Parathyroid adenoma (tissue), 2 donors: Measurements from ENCODE around the gene SMARCA4.

ENCODE experiments used
- H2AFZ ChIP-seq: fragments of 300-600 bp; sonication (generic); one replicate; pipeline ENCODE4 v1.7.0; 2017; ENCODE audit warnings: antibody characterized with exemption, mild to moderate bottlenecking
- H3K27ac ChIP-seq: fragments of 300-600 bp; sonication (generic); one replicate; pipeline ENCODE4 v1.7.0; 2017
- H3K27me3 ChIP-seq: fragments of 300-600 bp; sonication (generic); one replicate; pipeline ENCODE4 v1.7.0; 2017; ENCODE audit warnings: low read length; ENCODE audit not compliant: control insufficient read depth, insufficient read depth
- H3K36me3 ChIP-seq: fragments of 300-600 bp; sonication (generic); one replicate; pipeline ENCODE4 v1.7.0; 2017; ENCODE audit warnings: low read length; ENCODE audit not compliant: control insufficient read depth, insufficient read depth
- H3K4me1 ChIP-seq: fragments of 300-600 bp; sonication (generic); one replicate; pipeline ENCODE4 v1.7.0; 2017; ENCODE audit warnings: control low read depth
- H3K4me2 ChIP-seq: fragments of 300-600 bp; sonication (generic); one replicate; pipeline ENCODE4 v1.7.0; 2017; ENCODE audit warnings: low read length
- H3K4me3 ChIP-seq: fragments of 300-600 bp; sonication (generic); one replicate; pipeline ENCODE4 v1.7.0; 2017; ENCODE audit warnings: low read depth, low read length
- H3K79me2 ChIP-seq: fragments of 300-600 bp; sonication (generic); one replicate; pipeline ENCODE4 v1.7.0; 2017; ENCODE audit warnings: control low read depth
- H3K9ac ChIP-seq: fragments of 300-600 bp; sonication (generic); one replicate; pipeline ENCODE4 v1.7.0; 2017; ENCODE audit warnings: mild to moderate bottlenecking
- H3K9me3 ChIP-seq: fragments of 300-600 bp; sonication (generic); one replicate; pipeline ENCODE4 v1.7.0; 2017; ENCODE audit warnings: low read length; ENCODE audit not compliant: control insufficient read depth
- TF ChIP-seq, protein P1 (sequence below): fragments of 300-600 bp; sonication (generic); IDR thresholded peaks from one replicate; pipeline ENCODE4 v1.7.0; 2017; ENCODE audit warnings: antibody characterized with exemption, mild to moderate bottlenecking
- donor health status: primary hyperparathyroidism.

SMARCA4 gene

DNA sequence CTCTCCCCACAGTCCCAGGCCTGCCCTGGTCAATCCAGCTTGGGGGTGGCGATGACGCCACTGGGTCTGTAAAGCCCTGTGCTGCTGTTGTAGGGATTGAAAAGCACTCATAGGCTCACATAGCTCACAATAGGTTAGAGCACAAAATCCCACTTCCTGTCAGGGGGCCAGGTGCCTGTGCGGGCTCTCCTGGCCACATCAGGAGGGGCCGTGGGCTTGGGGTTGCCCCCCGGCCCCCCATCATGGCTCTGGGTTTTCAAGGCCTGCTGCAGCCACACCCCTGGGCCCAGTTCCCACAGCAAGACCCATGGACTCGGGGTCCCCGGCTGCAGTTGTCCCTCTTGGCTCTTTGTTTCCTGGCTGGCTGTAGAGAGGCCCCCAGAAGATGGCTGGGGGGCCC is 62.9 kb downstream of the SMARCA4 start:
- no peak overlapping the region for H3K4me3 ChIP-seq
- H3K4me2 ChIP-seq, result no peak overlapping the region
- TF ChIP-seq, protein P1, sequence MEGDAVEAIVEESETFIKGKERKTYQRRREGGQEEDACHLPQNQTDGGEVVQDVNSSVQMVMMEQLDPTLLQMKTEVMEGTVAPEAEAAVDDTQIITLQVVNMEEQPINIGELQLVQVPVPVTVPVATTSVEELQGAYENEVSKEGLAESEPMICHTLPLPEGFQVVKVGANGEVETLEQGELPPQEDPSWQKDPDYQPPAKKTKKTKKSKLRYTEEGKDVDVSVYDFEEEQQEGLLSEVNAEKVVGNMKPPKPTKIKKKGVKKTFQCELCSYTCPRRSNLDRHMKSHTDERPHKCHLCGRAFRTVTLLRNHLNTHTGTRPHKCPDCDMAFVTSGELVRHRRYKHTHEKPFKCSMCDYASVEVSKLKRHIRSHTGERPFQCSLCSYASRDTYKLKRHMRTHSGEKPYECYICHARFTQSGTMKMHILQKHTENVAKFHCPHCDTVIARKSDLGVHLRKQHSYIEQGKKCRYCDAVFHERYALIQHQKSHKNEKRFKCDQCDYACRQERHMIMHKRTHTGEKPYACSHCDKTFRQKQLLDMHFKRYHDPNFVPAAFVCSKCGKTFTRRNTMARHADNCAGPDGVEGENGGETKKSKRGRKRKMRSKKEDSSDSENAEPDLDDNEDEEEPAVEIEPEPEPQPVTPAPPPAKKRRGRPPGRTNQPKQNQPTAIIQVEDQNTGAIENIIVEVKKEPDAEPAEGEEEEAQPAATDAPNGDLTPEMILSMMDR, result no peak
- H3K79me2 ChIP-seq, result no peaks in the 10 kb centered on the region
- H2AFZ ChIP-seq, result no peak overlapping the region
- no peaks in the 10 kb centered on the region for H3K9me3 ChIP-seq
- H3K27me3 ChIP-seq, result no peaks in the 10 kb centered on the region
- no peak overlapping the region for H3K27ac ChIP-seq
- H3K4me1 ChIP-seq, result no peaks in the 10 kb centered on the region
- no peaks in the 10 kb centered on the region for H3K36me3 ChIP-seq
- no peak overlapping the region for H3K9ac ChIP-seq

DNA sequence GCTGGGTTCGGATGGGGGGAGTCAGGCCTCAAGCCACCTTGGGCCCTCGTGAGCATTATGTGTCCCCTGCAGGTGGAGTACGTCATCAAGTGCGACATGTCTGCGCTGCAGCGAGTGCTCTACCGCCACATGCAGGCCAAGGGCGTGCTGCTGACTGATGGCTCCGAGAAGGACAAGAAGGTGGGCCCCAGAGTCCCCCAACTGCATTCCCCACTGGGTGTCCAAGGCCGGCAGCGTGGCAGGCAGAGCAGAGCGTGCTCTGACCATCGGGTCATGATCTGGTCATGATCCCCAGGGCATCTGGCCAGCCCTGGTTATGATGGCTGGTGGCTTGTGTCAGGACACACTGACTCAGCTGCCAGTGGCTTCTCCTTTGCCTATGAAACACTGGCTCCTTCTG is 63.4 kb downstream of the SMARCA4 start:
- no peaks in the 10 kb centered on the region for H3K36me3 ChIP-seq
- H3K27me3 ChIP-seq, result no peaks in the 10 kb centered on the region
- no peak overlapping the region for H3K27ac ChIP-seq
- H3K4me2 ChIP-seq, result no peak overlapping the region
- H2AFZ ChIP-seq, result no peak overlapping the region
- no peaks in the 10 kb centered on the region for H3K4me1 ChIP-seq
- no peaks in the 10 kb centered on the region for H3K9me3 ChIP-seq
- no peak overlapping the region for H3K4me3 ChIP-seq
- TF ChIP-seq, protein P1, result no peak
- no peaks in the 10 kb centered on the region for H3K79me2 ChIP-seq
- no peak overlapping the region for H3K9ac ChIP-seq

DNA sequence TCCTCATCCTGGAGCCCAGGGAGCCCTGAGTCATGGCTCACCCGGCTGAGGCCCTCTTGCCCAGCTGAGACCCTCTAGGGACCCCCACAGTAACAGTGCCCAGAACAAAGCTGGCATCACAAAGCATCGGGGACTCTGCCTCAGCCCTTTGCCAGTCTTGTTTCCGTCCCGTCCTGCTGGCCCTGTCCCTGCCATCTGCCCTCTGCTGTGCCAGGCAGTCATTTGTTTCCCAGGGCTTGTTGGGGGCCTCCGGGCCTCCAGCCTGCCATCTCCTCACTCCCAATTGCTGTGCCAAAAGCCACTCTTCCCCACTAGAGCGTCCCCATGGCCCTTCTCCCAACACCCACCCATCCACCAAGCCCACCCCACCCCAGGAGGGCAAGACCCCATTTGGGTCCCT is 64.2 kb downstream of the SMARCA4 start:
- TF ChIP-seq, protein P1, result no peak
- Histone ChIP-seq H3K27me3 (no peaks in the 10 kb centered on the region), H3K4me3 (no peak overlapping the region), H3K4me1 (no peaks in the 10 kb centered on the region), H3K4me2 (no peak overlapping the region), H2AFZ (no peak overlapping the region), H3K36me3 (no peaks in the 10 kb centered on the region), H3K79me2 (no peaks in the 10 kb centered on the region), H3K9ac (no peak overlapping the region), H3K9me3 (no peaks in the 10 kb centered on the region), H3K27ac (no peak overlapping the region)

DNA sequence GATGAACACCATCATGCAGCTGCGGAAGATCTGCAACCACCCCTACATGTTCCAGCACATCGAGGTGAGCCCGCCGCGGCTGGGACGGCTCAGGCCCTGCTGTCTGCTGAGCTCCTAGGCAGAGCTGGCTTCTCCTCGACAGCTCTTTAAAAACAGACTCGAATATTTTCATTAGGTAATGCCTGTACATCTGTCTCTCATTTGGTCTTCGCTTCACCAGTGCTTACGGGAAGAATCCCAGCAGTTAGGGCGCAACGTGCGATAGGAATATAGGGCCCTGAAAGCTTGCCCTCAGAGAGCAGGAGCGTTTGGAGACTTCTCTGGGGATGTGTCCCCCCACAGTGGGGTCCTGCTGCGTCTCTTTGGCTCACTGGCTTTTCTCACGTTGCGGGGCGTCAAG is 64.6 kb downstream of the SMARCA4 start:
- Histone ChIP-seq H3K9me3 (no peaks in the 10 kb centered on the region), H2AFZ (no peak overlapping the region), H3K4me1 (no peaks in the 10 kb centered on the region), H3K79me2 (no peaks in the 10 kb centered on the region), H3K4me2 (no peak overlapping the region), H3K4me3 (no peak overlapping the region), H3K27ac (no peak overlapping the region), H3K27me3 (no peaks in the 10 kb centered on the region), H3K36me3 (no peaks in the 10 kb centered on the region), H3K9ac (no peak overlapping the region)
- TF ChIP-seq, protein P1, result no peak

DNA sequence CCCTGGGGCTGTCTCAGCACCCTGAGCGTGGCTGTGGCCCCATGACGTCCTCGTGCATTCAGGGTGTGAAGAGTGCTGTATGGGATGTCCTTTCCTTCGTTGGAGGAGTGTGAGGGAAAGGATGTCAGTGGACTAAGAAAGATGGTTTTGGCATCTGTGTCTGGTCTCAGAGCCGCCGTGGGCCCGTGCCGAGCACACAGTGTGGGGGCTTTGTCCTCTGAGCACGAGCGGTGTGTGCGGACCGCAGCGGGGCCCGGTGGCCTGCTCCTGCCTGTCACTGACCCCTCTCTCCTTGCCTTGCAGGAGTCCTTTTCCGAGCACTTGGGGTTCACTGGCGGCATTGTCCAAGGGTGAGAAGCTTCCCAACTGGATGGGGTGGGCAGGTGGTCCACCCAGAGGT is 65.2 kb downstream of the SMARCA4 start:
- Histone ChIP-seq H2AFZ (no peak overlapping the region), H3K27me3 (no peaks in the 10 kb centered on the region), H3K79me2 (no peaks in the 10 kb centered on the region), H3K36me3 (no peaks in the 10 kb centered on the region), H3K27ac (no peak overlapping the region), H3K4me2 (no peak overlapping the region), H3K4me3 (no peak overlapping the region), H3K4me1 (no peaks in the 10 kb centered on the region), H3K9ac (no peak overlapping the region), H3K9me3 (no peaks in the 10 kb centered on the region)
- TF ChIP-seq, protein P1, result no peak
